Natural killer cell (primary cell): ENCODE data around the gene CDC42EP1. TPM values are rescaled to one million over a fixed set of nuclear protein-coding genes. Genes with fewer than 3 reads are reported as not detected.

ENCODE experiments used
- ATAC-seq, 3 donors: fragments of 150-1000 bp in 2 of 3; fragments of 200-7000 bp in 1 of 3; cut with Tn5 transposase; 1 replicate in 1 of 3; 2 replicates in 2 of 3; pipeline ENCODE4 v1.10.0; 2021; ENCODE audit warnings: mild to moderate bottlenecking in 2 of 3, moderate library complexity in 2 of 3
- DNase-seq, 2 donors: peaks; one replicate each; pipeline versions ENCODE4 v3.0.0 to v3.0.0-alpha.2; 2013 to 2021; ENCODE audit warnings: mixed read lengths in 1 of 2
- H3K27ac ChIP-seq: one replicate; pipeline ENCODE4 v1.5.1; 2013; ENCODE audit warnings: mild to moderate bottlenecking, low read length
- H3K27me3 ChIP-seq: one replicate; pipeline ENCODE4 v1.6.1; 2013; ENCODE audit warnings: low read length; ENCODE audit not compliant: control insufficient read depth, insufficient read depth
- H3K36me3 ChIP-seq: one replicate; pipeline ENCODE4 v1.6.1; 2013; ENCODE audit warnings: low read length; ENCODE audit not compliant: control insufficient read depth, insufficient read depth
- H3K4me1 ChIP-seq: one replicate; pipeline ENCODE4 v1.6.1; 2013; ENCODE audit warnings: low read length; ENCODE audit not compliant: control insufficient read depth, insufficient read depth
- H3K4me3 ChIP-seq: one replicate; pipeline ENCODE4 v1.5.1; 2013; ENCODE audit warnings: low read length
- H3K9me3 ChIP-seq: one replicate; pipeline ENCODE4 v1.6.1; 2013; ENCODE audit warnings: low read length; ENCODE audit not compliant: control insufficient read depth, insufficient read depth
- H3K27ac Mint-ChIP-seq, 2 donors: one replicate each; pipeline ENCODE4 v1.8.0; 2022; ENCODE audit warnings: mild to moderate bottlenecking in 2 of 2, mixed read lengths in 2 of 2, moderate library complexity in 1 of 2
- H3K27me3 Mint-ChIP-seq, 2 donors: one replicate each; pipeline ENCODE4 v1.8.0; 2022; ENCODE audit warnings: low read depth in 2 of 2, mixed read lengths in 2 of 2
- H3K36me3 Mint-ChIP-seq: one replicate; pipeline ENCODE4 v1.8.0; 2022; ENCODE audit warnings: mixed read lengths
- H3K4me1 Mint-ChIP-seq, 2 donors: one replicate each; pipeline ENCODE4 v1.8.0; 2022; ENCODE audit warnings: mixed read lengths in 2 of 2
- H3K4me3 Mint-ChIP-seq: one replicate; pipeline ENCODE4 v1.8.0; 2022; ENCODE audit warnings: mild to moderate bottlenecking, moderate library complexity, mixed read lengths
- H3K9me3 Mint-ChIP-seq, 2 donors: one replicate each; pipeline ENCODE4 v1.8.0; 2022; ENCODE audit warnings: mixed read lengths in 2 of 2
- CTCF ChIP-seq: fragments of 200-600 bp; IDR thresholded peaks from one replicate; pipeline ENCODE4 v1.8.0; 2022; ENCODE audit warnings: antibody characterized with exemption
- WGBS: methylation state at CpG from one replicate; pipeline ENCODE4 v1.1.7; 2013; ENCODE audit warnings: missing lambda C conversion rate; ENCODE audit not compliant: insufficient coverage; 5-methylcytosine and 5-hydroxymethylcytosine counted together
- intact Hi-C: fragments of 100-400 bp; cut with micrococcal nuclease; formaldehyde crosslinking; loops from one replicate; pipeline ENCODE4 v1.14.2; 2022
- total RNA-seq, 4 donors: library from RNA; stranded (reverse); fragments of 120-200 nt in 1 of 4; gene quantifications; one replicate each; pipeline versions ENCODE4 v1.2.3 to v1.2.4, GENCODE V29; 2013 to 2022

CDC42EP1 gene
- total RNA-seq, 3 donors from 2014 or later (not counting 1 experiment from before 2014, with no cell fraction given) = 0.27 to 0.78 TPM; not detected in 1

DNA sequence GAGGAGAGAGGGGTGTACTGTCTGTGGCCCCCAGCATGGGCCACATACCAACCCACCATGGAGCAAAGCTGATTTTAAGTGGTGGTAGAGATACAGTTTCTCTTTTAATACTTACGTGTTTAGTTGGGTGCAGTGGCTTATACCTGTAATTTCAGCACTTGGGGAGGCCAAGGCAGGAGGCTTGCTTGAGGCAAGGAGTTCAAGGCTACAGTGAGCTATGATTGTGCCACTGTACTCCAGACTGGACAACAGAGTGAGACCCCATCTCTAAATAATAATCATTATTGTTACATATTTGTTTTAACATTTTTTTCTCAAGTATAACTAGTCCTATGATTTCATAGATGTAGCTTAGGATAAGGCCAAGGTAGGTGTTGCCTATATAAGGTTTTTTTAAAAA lies 57.2 kb downstream of the CDC42EP1 start:
- Histone ChIP-seq H3K4me1 (no peaks in the 10 kb centered on the region), H3K27ac (no peak overlapping the region), H3K4me3 (no peak overlapping the region), H3K36me3 (peaks cover 31% of the 10 kb centered on the region), H3K9me3 (no peaks in the 10 kb centered on the region), H3K27me3 (no peaks in the 10 kb centered on the region)
- DNase-seq (no peak), ATAC-seq (no peak)
- Mint-ChIP-seq H3K4me3 (no peak overlapping the region), H3K4me1 (peaks cover 0 to 16% of the 10 kb centered on the region in 2 donors), H3K9me3 (no peaks in the 10 kb centered on the region), H3K27ac (no peak overlapping the region), H3K36me3 (no peaks in the 10 kb centered on the region), H3K27me3 (no peaks in the 10 kb centered on the region)
- intact Hi-C loops = no loop called here
- no peak for TF ChIP-seq CTCF
- 89% methylated on average over 1 of the region's 1 CpG for WGBS

GRCh38 chr22:37618072-37618656 lies 57.9 kb downstream of the CDC42EP1 start:
- WGBS = 91% methylated on average over 14 of the region's 14 CpGs
- no peak overlapping the region for H3K27ac ChIP-seq
- peaks cover 0 to 9% of the 10 kb centered on the region in 2 donors for H3K4me1 Mint-ChIP-seq

GRCh38 chr22:37618674-37619073 lies 58.4 kb downstream of the CDC42EP1 start:
- Mint-ChIP-seq H3K27me3 (no peaks in the 10 kb centered on the region), H3K36me3 (no peaks in the 10 kb centered on the region), H3K4me3 (no peak overlapping the region), H3K27ac (no peak overlapping the region), H3K9me3 (no peaks in the 10 kb centered on the region), H3K4me1 (peaks cover 3 to 7% of the 10 kb centered on the region in 2 donors)
- DNase-seq (no peak), ATAC-seq (no peak)
- 98% methylated on average over 6 of the region's 6 CpGs for WGBS
- Histone ChIP-seq H3K4me3 (no peak overlapping the region), H3K4me1 (peaks cover 7% of the 10 kb centered on the region), H3K9me3 (no peaks in the 10 kb centered on the region), H3K36me3 (peaks cover 31% of the 10 kb centered on the region), H3K27ac (no peak overlapping the region), H3K27me3 (no peaks in the 10 kb centered on the region)
- no peak for TF ChIP-seq CTCF
- intact Hi-C loops = no loop called here

More at GRCh38 chr22:37618072-37618656, 57.9 kb downstream of the CDC42EP1 start:
- Mint-ChIP-seq H3K27me3 (no peaks in the 10 kb centered on the region), H3K9me3 (no peaks in the 10 kb centered on the region), H3K27ac (no peak overlapping the region), H3K36me3 (no peaks in the 10 kb centered on the region), H3K4me3 (no peak overlapping the region)
- DNase-seq (no peak), ATAC-seq (no peak)
- H3K9me3 ChIP-seq = no peaks in the 10 kb centered on the region
- H3K4me3 ChIP-seq = no peak overlapping the region
- H3K36me3 ChIP-seq = peaks cover 31% of the 10 kb centered on the region
- no peaks in the 10 kb centered on the region for H3K27me3 ChIP-seq
- TF ChIP-seq CTCF = no peak
- H3K4me1 ChIP-seq = peaks cover 2% of the 10 kb centered on the region
- intact Hi-C loops = no loop called here

Other genes starting within 250 kb of the CDC42EP1 start
- gene ELFN2, start 133.0 kb upstream of the CDC42EP1 start, total RNA-seq = under 1 TPM; 0.33 to 0.49 (median 0.36) TPM
- gene MFNG, start 74.1 kb upstream of the CDC42EP1 start, total RNA-seq = 100 to 1,000 TPM in 2 of 3 donors, 10 to 100 TPM in 1; 75.3 to 111 (median 110) TPM
- gene CARD10, start 41.1 kb upstream of the CDC42EP1 start, total RNA-seq = under 1 TPM; 0.09 to 0.16 (median 0.10) TPM
- gene LGALS2, start 19.6 kb downstream of the CDC42EP1 start, total RNA-seq = 1 to 10 TPM; 1.4 to 3.4 (median 2.6) TPM
- 10 to 100 TPM; 69.3 to 87.8 (median 80.2) TPM for gene GGA1, start 48.4 kb downstream of the CDC42EP1 start, total RNA-seq
- 100 to 1,000 TPM; 163 to 189 (median 163) TPM for gene SH3BP1, start 79.2 kb downstream of the CDC42EP1 start, total RNA-seq
- gene PDXP, start 98.2 kb downstream of the CDC42EP1 start, total RNA-seq = 10 to 100 TPM in 2 of 3 donors, 1 to 10 TPM in 1; 8.3 to 14.2 (median 13.4) TPM
- 100 to 1,000 TPM; 195 to 218 (median 214) TPM for gene LGALS1, start 115.2 kb downstream of the CDC42EP1 start, total RNA-seq
- gene NOL12, start 125.9 kb downstream of the CDC42EP1 start, total RNA-seq = 10 to 100 TPM; 28.0 to 45.1 (median 39.0) TPM
- gene TRIOBP, start 136.6 kb downstream of the CDC42EP1 start, total RNA-seq = 10 to 100 TPM; 25.1 to 38.5 (median 25.8) TPM
- gene GCAT, start 247.5 kb downstream of the CDC42EP1 start, total RNA-seq = 1 to 10 TPM in 1 of 3 donors, under 1 TPM in 2; 0.25 to 1.2 (median 0.28) TPM